Neural progenitor cell (in vitro differentiated cells): ENCODE data around the gene VAT1L. TPM values are rescaled to one million over a fixed set of nuclear protein-coding genes. Genes with fewer than 3 reads are reported as not detected.
A peak's percentile ranks its signal among the peaks of the same experiment; 100 is the strongest.

Source experiments
- DNase-seq: peaks from one replicate; pipeline ENCODE4 v3.0.0-alpha.2; 2016; ENCODE audit warnings: low spot score
- H2AFZ ChIP-seq: fragments of 200-600 bp; sonication (generic); replicated peaks from 2 replicates; pipeline ENCODE4 v1.6.1; 2016; ENCODE audit warnings: antibody characterized with exemption
- H3F3A ChIP-seq: fragments of 200-600 bp; sonication (generic); 2 replicates; pipeline ENCODE4 v1.6.1; 2016; ENCODE audit warnings: antibody characterized with exemption, low read depth
- H3K27ac ChIP-seq: fragments of 200-600 bp; sonication (generic); 2 replicates; pipeline ENCODE4 v1.5.1; 2016; ENCODE audit warnings: mild to moderate bottlenecking
- H3K27me3 ChIP-seq: fragments of 200-600 bp; sonication (generic); 2 replicates; pipeline ENCODE4 v1.6.1; 2016; ENCODE audit warnings: mild to moderate bottlenecking, moderate library complexity
- H3K36me3 ChIP-seq: fragments of 200-600 bp; sonication (generic); 2 replicates; pipeline ENCODE4 v1.5.1; 2016
- H3K4me1 ChIP-seq: fragments of 200-600 bp; sonication (generic); 2 replicates; pipeline ENCODE4 v1.6.1; 2016; ENCODE audit warnings: mixed run types
- H3K4me2 ChIP-seq: fragments of 200-600 bp; sonication (generic); 2 replicates; pipeline ENCODE4 v1.6.1; 2016
- H3K4me3 ChIP-seq: fragments of 200-600 bp; sonication (generic); 2 replicates; pipeline ENCODE4 v1.5.1; 2016
- H3K79me2 ChIP-seq: fragments of 200-600 bp; sonication (generic); 2 replicates; pipeline ENCODE4 v1.6.1; 2016; ENCODE audit warnings: low read depth
- H3K9ac ChIP-seq: fragments of 200-600 bp; sonication (generic); 2 replicates; pipeline ENCODE4 v1.6.1; 2016
- H3K9me3 ChIP-seq: fragments of 200-600 bp; sonication (generic); 2 replicates; pipeline ENCODE4 v1.5.1; 2016; ENCODE audit warnings: low read depth
- H4K20me1 ChIP-seq: fragments of 200-600 bp; sonication (generic); 2 replicates; pipeline ENCODE4 v1.6.1; 2016; ENCODE audit warnings: low read depth
- H3K27ac Mint-ChIP-seq: 3 replicates; pipeline ENCODE4 v1.8.0; 2021; ENCODE audit warnings: mixed read lengths
- H3K27me3 Mint-ChIP-seq: 2 replicates; pipeline ENCODE4 v1.8.0; 2022; ENCODE audit warnings: low read depth, mild to moderate bottlenecking, inconsistent platforms, moderate library complexity, mixed read lengths; ENCODE audit not compliant: insufficient read depth
- H3K36me3 Mint-ChIP-seq: 3 replicates; pipeline ENCODE4 v1.8.0; 2021; ENCODE audit warnings: mixed read lengths
- H3K4me1 Mint-ChIP-seq: 3 replicates; pipeline ENCODE4 v1.8.0; 2021; ENCODE audit warnings: mixed read lengths
- H3K4me3 Mint-ChIP-seq: 3 replicates; pipeline ENCODE4 v1.8.0; 2021; ENCODE audit warnings: mild to moderate bottlenecking, moderate library complexity, mixed read lengths
- H3K9me3 Mint-ChIP-seq: 3 replicates; pipeline ENCODE4 v1.8.0; 2020; ENCODE audit warnings: mixed read lengths
- CTCF ChIP-seq: fragments of 200-600 bp; sonication (generic); IDR thresholded peaks from 2 replicates; pipeline ENCODE4 v1.5.1; 2017; ENCODE audit warnings: antibody characterized with exemption, mild to moderate bottlenecking
- EZH2 ChIP-seq: fragments of 200-600 bp; sonication (generic); IDR thresholded peaks from 2 replicates; pipeline ENCODE4 v1.6.1; 2017; ENCODE audit warnings: antibody characterized with exemption, mild to moderate bottlenecking, moderate library complexity
- EZH2phosphoT487 ChIP-seq: fragments of 200-600 bp; sonication (generic); IDR thresholded peaks from 2 replicates; pipeline ENCODE4 v1.6.1; 2017; ENCODE audit warnings: antibody characterized with exemption
- total RNA-seq: library from RNA; depleted of rRNA; stranded (reverse); fragments of >200 nt; gene quantifications from 2 replicates; pipeline ENCODE4 v1.2.3, GENCODE V29; 2015; ENCODE audit warnings: low replicate concordance

Gene VAT1L
- total RNA-seq, 1 donor from 2014 or later: 43.2 TPM

GRCh38 chr16:77888871-77889270, 100.5 kb downstream of the VAT1L start:
- H4K20me1 ChIP-seq: no peaks in the 10 kb centered on the region
- no peak overlapping the region for H3K9ac ChIP-seq
- H3K9me3 ChIP-seq: no peaks in the 10 kb centered on the region
- Mint-ChIP-seq H3K27me3 (peaks cover 3% of the 10 kb centered on the region), H3K36me3 (peaks cover 20% of the 10 kb centered on the region), H3K27ac (peak overlapping the region; percentile 26), H3K4me1 (no peaks in the 10 kb centered on the region), H3K4me3 (no peak overlapping the region), H3K9me3 (no peaks in the 10 kb centered on the region)
- no peak for TF ChIP-seq CTCF
- TF ChIP-seq EZH2phosphoT487: no peak
- no peak for TF ChIP-seq EZH2
- H3K27ac ChIP-seq: no peak overlapping the region
- no peak overlapping the region for H3K4me3 ChIP-seq
- peaks cover 9% of the 10 kb centered on the region for H3K4me1 ChIP-seq
- no peaks in the 10 kb centered on the region for H3K36me3 ChIP-seq
- H3F3A ChIP-seq: no peaks in the 10 kb centered on the region
- H3K79me2 ChIP-seq: no peaks in the 10 kb centered on the region
- no peak overlapping the region for H2AFZ ChIP-seq
- H3K27me3 ChIP-seq: no peaks in the 10 kb centered on the region
- DNase-seq: no peak
- no peak overlapping the region for H3K4me2 ChIP-seq

- H3K9me3 Mint-ChIP-seq: no peaks in the 10 kb centered on the region
- TF ChIP-seq EZH2phosphoT487 (no peak), CTCF (no peak), EZH2 (no peak)
- H3K9me3 ChIP-seq: no peaks in the 10 kb centered on the region
- no peaks in the 10 kb centered on the region for H3K36me3 ChIP-seq
- no peak overlapping the region for H3K4me2 ChIP-seq
- H3K9ac ChIP-seq: no peak overlapping the region
- H3K4me3 ChIP-seq: no peak overlapping the region
- H3F3A ChIP-seq: no peaks in the 10 kb centered on the region
- no peak overlapping the region for H3K4me3 Mint-ChIP-seq
- no peaks in the 10 kb centered on the region for H4K20me1 ChIP-seq
- peaks cover 4% of the 10 kb centered on the region for H3K27me3 Mint-ChIP-seq
- no peak overlapping the region for H3K27ac ChIP-seq
- DNase-seq: no peak
- peaks cover 18% of the 10 kb centered on the region for H3K36me3 Mint-ChIP-seq
- no peak overlapping the region for H3K27ac Mint-ChIP-seq
- no peaks in the 10 kb centered on the region for H3K79me2 ChIP-seq
- no peak overlapping the region for H2AFZ ChIP-seq
- H3K4me1 ChIP-seq: peaks cover 9% of the 10 kb centered on the region
- H3K27me3 ChIP-seq: no peaks in the 10 kb centered on the region
- peaks cover 3% of the 10 kb centered on the region for H3K4me1 Mint-ChIP-seq
These were observed 101.7 kb downstream of the VAT1L start for GRCh38 chr16:77890075-77890474.

GRCh38 chr16:77894162-77894561, 105.8 kb downstream of the VAT1L start:
- Histone ChIP-seq H3K27ac (no peak overlapping the region), H3K4me2 (no peak overlapping the region), H3K9me3 (no peaks in the 10 kb centered on the region), H2AFZ (no peak overlapping the region), H3K36me3 (no peaks in the 10 kb centered on the region), H3K4me1 (peaks cover 9% of the 10 kb centered on the region), H3K79me2 (no peaks in the 10 kb centered on the region), H3F3A (no peaks in the 10 kb centered on the region), H3K4me3 (no peak overlapping the region), H4K20me1 (no peaks in the 10 kb centered on the region), H3K27me3 (no peaks in the 10 kb centered on the region), H3K9ac (no peak overlapping the region)
- Mint-ChIP-seq H3K36me3 (peaks cover 15% of the 10 kb centered on the region), H3K4me3 (no peak overlapping the region), H3K9me3 (no peaks in the 10 kb centered on the region), H3K27ac (no peak overlapping the region), H3K4me1 (peaks cover 19% of the 10 kb centered on the region), H3K27me3 (peaks cover 6% of the 10 kb centered on the region)
- TF ChIP-seq EZH2 (no peak), CTCF (no peak), EZH2phosphoT487 (no peak)
- no peak for DNase-seq
